ENCODE measurements around the gene RBP5.

GRCh38 chr12:7103837-7104584, 24.7 kb downstream of the RBP5 start:
- TF ChIP-seq CTCF (conservative IDR thresholded peaks at IDR 0.05; ENCODE audit: low read depth, low read length) (no peak), EZH2 (IDR thresholded peaks at IDR 0.05; ENCODE audit: low read length, unreplicated experiment) (no peak), EZH2phosphoT487 (IDR thresholded peaks at IDR 0.05; ENCODE audit: borderline replicate concordance, low read length) (no peak)
